Measurements from ENCODE around the gene TCF15. TPM values are rescaled to one million over a fixed set of nuclear protein-coding genes. Genes with fewer than 3 reads are reported as not detected.
A peak's percentile ranks its signal among the peaks of the same experiment; 100 is the strongest.

TCF15 gene
- total RNA-seq, 4 donors from 2014 or later = 0.30 to 4.5 (median 1.1) TPM; not detected in 1

GRCh38 chr20:654417-654750 lies 44.3 kb upstream of the TCF15 start:
- peaks cover 0 to 26% (median 6%) of the 10 kb centered on the region in 4 donors for H3K4me1 ChIP-seq
- no peak overlapping the region for H3K4me3 ChIP-seq
- WGBS, 2 donors = 94 to 95% methylated on average over 3 of the region's 3 CpGs
- peaks cover 0 to 20% (median 2%) of the 10 kb centered on the region in 3 donors for H3K36me3 ChIP-seq
- H3K27me3 ChIP-seq = peaks cover 0 to 8% of the 10 kb centered on the region in 2 donors
- H3K27ac ChIP-seq = no peak overlapping the region
- TF ChIP-seq EP300 (IDR thresholded peaks at IDR 0.05) (no peak), CTCF (IDR thresholded peaks at IDR 0.05) (no peak), POLR2A (IDR thresholded peaks at IDR 0.05) (no peak)
- H3K9me3 ChIP-seq = no peaks in the 10 kb centered on the region
- DNase-seq (ENCODE audit: low spot score in 2 of 2) = no peak

- H3K27me3 ChIP-seq = peaks cover 0 to 2% of the 10 kb centered on the region in 2 donors
- H3K9me3 ChIP-seq = no peaks in the 10 kb centered on the region
- H3K36me3 ChIP-seq = peaks cover 1 to 26% (median 2%) of the 10 kb centered on the region in 3 donors
- H3K4me3 ChIP-seq = peak overlapping the region; percentile 33 to 83 (median 72)
- TF ChIP-seq EP300 (IDR thresholded peaks at IDR 0.05) (no peak), CTCF (IDR thresholded peaks at IDR 0.05) (no peak), POLR2A (IDR thresholded peaks at IDR 0.05) (no peak)
- no peak for DNase-seq (ENCODE audit: low spot score in 2 of 2)
- WGBS, 2 donors = 15 to 25% methylated on average over 26 to 28 of the region's 31 CpGs
- H3K27ac ChIP-seq = peak overlapping the region; percentile 73 to 91 (median 83)
- H3K4me1 ChIP-seq = peaks cover 0 to 26% (median 6%) of the 10 kb centered on the region in 4 donors
Observed at GRCh38 chr20:653590-654416, 43.7 kb upstream of the TCF15 start.

- DNase-seq (ENCODE audit: low spot score in 2 of 2) = peak; percentile 69 to 77
- Histone ChIP-seq H3K27me3 (no peaks in the 10 kb centered on the region), H3K9me3 (peaks cover 0 to 6% (median 0%) of the 10 kb centered on the region in 4 donors), H3K36me3 (peaks cover 2 to 33% (median 8%) of the 10 kb centered on the region in 3 donors), H3K27ac (peak within 1 kb of the TSS; percentile 78 to 91 (median 86)), H3K4me1 (peaks cover 0 to 26% (median 6%) of the 10 kb centered on the region in 4 donors), H3K4me3 (peak within 1 kb of the TSS; percentile 70 to 83 (median 73))
- TF ChIP-seq POLR2A (IDR thresholded peaks at IDR 0.05) = peak in 1 of 2 donors; percentile 47
- TF ChIP-seq EP300 (IDR thresholded peaks at IDR 0.05) = peak in 1 of 2 donors; percentile 19
- TF ChIP-seq CTCF (IDR thresholded peaks at IDR 0.05) = peak; percentile 67 to 84 (median 75)
- WGBS, 2 donors = 0% methylated on average over 3 to 41 of the region's 74 CpGs
Observed at GRCh38 chr20:653110-653589, 43.0 kb upstream of the TCF15 start, which contains the start of gene SRXN1. Gene SRXN1, minus strand, starts transcription at chr20:653200. Its CDS starts 15 bp downstream, at chr20:653185.

DNA sequence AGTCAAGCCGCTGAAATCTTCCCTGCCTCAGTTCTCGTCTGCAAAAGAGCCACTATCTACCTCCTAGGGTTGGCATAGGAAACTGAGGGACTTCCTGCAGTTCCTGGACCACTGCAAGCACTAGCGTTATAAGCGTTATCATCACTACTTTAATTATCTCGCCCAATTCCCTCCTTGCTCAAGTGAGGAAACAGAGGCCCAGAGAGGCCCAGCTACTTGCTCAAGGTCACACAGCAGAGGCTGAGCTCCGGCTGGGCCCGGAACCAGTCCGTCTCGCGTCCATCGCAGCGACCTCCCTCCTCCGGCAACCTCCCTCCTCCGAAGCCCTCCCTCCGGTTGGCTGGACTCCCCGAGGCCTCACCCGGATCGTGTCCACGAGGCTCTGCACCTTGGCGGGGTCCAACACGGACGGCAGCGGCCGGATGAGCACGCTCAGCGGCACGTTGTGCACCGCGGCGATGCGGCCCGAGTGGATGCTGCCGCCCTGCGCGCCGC lies 42.6 kb upstream of the TCF15 start:
- H3K9me3 ChIP-seq = peaks cover 0 to 11% (median 0%) of the 10 kb centered on the region in 4 donors
- no peak for TF ChIP-seq POLR2A (IDR thresholded peaks at IDR 0.05)
- TF ChIP-seq EP300 (IDR thresholded peaks at IDR 0.05) = no peak
- no peak for TF ChIP-seq CTCF (IDR thresholded peaks at IDR 0.05)
- no peaks in the 10 kb centered on the region for H3K27me3 ChIP-seq
- H3K27ac ChIP-seq = peak overlapping the region; percentile 78 to 91 (median 86)
- no peak for DNase-seq (ENCODE audit: low spot score in 2 of 2)
- 1% methylated on average over 33 to 35 of the region's 36 CpGs for WGBS, 2 donors
- H3K36me3 ChIP-seq = peaks cover 2 to 38% (median 11%) of the 10 kb centered on the region in 3 donors
- H3K4me1 ChIP-seq = peaks cover 0 to 26% (median 6%) of the 10 kb centered on the region in 4 donors
- H3K4me3 ChIP-seq = peak overlapping the region; percentile 70 to 83 (median 73)
